ENCODE results near the gene AMOTL1. TPM values are rescaled to one million over a fixed set of nuclear protein-coding genes. Genes with fewer than 3 reads are reported as not detected.
"Not testable (repeated sequence)": the region's sequence is repeated elsewhere in the genome, so short reads cannot be mapped to it uniquely, and the experiment has no call there.

The AMOTL1 gene
- total and polyA plus RNA-seq, 11 donors = 6.2 to 76.0 (median 50.9) TPM

- ATAC-seq (no peak), DNase-seq (no peak)
- TF ChIP-seq CTCF (IDR thresholded peaks at IDR 0.05) = no peak
- no peaks in the 10 kb centered on the region for H3K36me3 ChIP-seq
- 73 to 89% (median 76%) methylated on average over 4 of the region's 4 CpGs for WGBS, 4 donors
- intact Hi-C loops (cut with DNase I) = no loop called here
- H3K9me3 ChIP-seq = peaks cover 0 to under 1% (median 0%) of the 10 kb centered on the region in 12 donors
- no peaks in the 10 kb centered on the region for H3K27me3 ChIP-seq
- no peaks in the 10 kb centered on the region for H3K4me1 ChIP-seq
- H3K27ac ChIP-seq = no peak overlapping the region
- H3K4me3 ChIP-seq = no peak overlapping the region
Measured at GRCh38 chr11:94909371-94909820, 141.2 kb downstream of the AMOTL1 start.

DNA sequence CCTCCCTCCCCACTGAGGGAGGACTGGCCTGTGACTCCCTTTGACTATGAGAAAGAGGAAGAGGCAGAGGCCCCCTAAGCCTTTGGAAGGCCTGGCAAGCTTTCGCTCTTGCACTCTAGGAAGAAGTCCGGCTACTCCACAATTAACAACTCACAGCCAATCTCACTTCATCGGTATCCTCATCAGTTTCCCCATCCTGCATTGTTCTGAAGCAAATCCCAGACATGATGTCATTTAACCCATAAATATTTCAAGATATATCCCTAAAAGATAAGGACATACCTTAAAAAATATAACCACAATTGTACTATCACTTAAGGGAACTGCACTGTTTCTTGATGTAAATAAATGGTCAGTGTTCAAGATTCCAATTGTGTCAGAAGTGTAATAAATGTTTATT, 142.1 kb downstream of the AMOTL1 start:
- TF ChIP-seq POLR2A (IDR thresholded peaks at IDR 0.05) (no peak), CTCF (IDR thresholded peaks at IDR 0.05) (no peak)
- H3K4me1 ChIP-seq = no peaks in the 10 kb centered on the region
- ATAC-seq (no peak), DNase-seq (no peak)
- WGBS, 4 donors = 69 to 79% (median 73%) methylated on average over 3 of the region's 3 CpGs
- intact Hi-C loops (cut with DNase I) = no loop called here
- no peak overlapping the region for H3K4me3 ChIP-seq
- H3K27ac ChIP-seq = no peak overlapping the region
- H3K36me3 ChIP-seq = no peaks in the 10 kb centered on the region
- H3K9me3 ChIP-seq = no peaks in the 10 kb centered on the region
- H3K27me3 ChIP-seq = no peaks in the 10 kb centered on the region

DNA sequence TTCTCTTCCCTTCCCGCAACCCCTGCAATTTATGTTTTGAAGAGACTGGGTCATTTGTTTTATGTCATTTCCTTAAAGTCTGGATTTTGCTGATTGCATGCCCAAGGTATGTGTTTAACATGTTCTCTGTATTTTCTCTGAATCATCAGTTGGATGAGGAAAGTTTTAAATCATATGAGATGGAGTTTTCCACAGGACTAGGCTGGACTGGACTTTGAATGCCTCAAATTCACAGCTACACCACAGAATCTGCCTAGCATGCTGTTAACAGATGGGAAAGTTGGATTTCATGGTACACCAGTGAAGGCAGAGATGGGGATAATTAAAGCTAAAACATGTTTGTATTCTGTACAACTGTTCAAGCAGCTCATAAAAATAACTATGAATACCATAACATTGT, 142.6 kb downstream of the AMOTL1 start:
- intact Hi-C loops (cut with DNase I) = no loop called here
- Histone ChIP-seq H3K27me3 (no peaks in the 10 kb centered on the region), H3K4me3 (no peak overlapping the region), H3K9me3 (no peaks in the 10 kb centered on the region), H3K36me3 (no peaks in the 10 kb centered on the region), H3K27ac (no peak overlapping the region), H3K4me1 (no peaks in the 10 kb centered on the region)
- TF ChIP-seq CTCF (IDR thresholded peaks at IDR 0.05) = no peak
- DNase-seq (no peak), ATAC-seq (no peak)
- 0 to 2% (median 1%) methylated on average over 1 of the region's 1 CpG for WGBS, 4 donors

- intact Hi-C loops (cut with DNase I) = no loop called here
- DNase-seq = no peak
- no peaks in the 10 kb centered on the region for H3K36me3 ChIP-seq
- no peak overlapping the region for H3K4me3 ChIP-seq
- H3K9me3 ChIP-seq = no peaks in the 10 kb centered on the region
- 94 to 99% (median 95%) methylated on average over 9 of the region's 9 CpGs for WGBS, 4 donors
- no peaks in the 10 kb centered on the region for H3K27me3 ChIP-seq
- no peak for ATAC-seq
- no peaks in the 10 kb centered on the region for H3K4me1 ChIP-seq
- TF ChIP-seq POLR2A (IDR thresholded peaks at IDR 0.05) (no peak), CTCF (IDR thresholded peaks at IDR 0.05) (no peak)
- H3K27ac ChIP-seq = no peak overlapping the region
Measured at GRCh38 chr11:94912806-94913205, 144.7 kb downstream of the AMOTL1 start.

- DNase-seq; ATAC-seq; H3K27ac ChIP-seq; H3K27me3 ChIP-seq; intact Hi-C loops (cut with DNase I); H3K9me3 ChIP-seq; H3K4me1 ChIP-seq; H3K4me3 ChIP-seq; H3K36me3 ChIP-seq: not testable (repeated sequence)
- WGBS, 4 donors = 93 to 97% (median 95%) methylated on average over 2 of the region's 2 CpGs
Measured at GRCh38 chr11:94913718-94914394, 145.7 kb downstream of the AMOTL1 start.
